SK-N-SH (cell line): ENCODE data around the gene SCD5. TPM values are rescaled to one million over a fixed set of nuclear protein-coding genes. Genes with fewer than 3 reads are reported as not detected.
A peak's percentile ranks its signal among the peaks of the same experiment; 100 is the strongest.

Experiments
- CTCF ChIA-PET: fragments of 300-600, 350-600 bp; formaldehyde crosslinking; extraction: SDS; loops from one replicate; lab custom pipeline; 2021; lab: Yijun Ruan, JAX
- POLR2A ChIA-PET: fragments of 350-600 bp; sonication (Branson Sonifier 250); formaldehyde crosslinking; extraction: SDS; loops from one replicate; lab custom pipeline; 2020; ENCODE audit warnings: antibody characterized with exemption, inconsistent platforms; lab: Yijun Ruan, JAX
- DNase-seq: peaks from one replicate; pipeline ENCODE4 v3.0.0; 2012
- H2AFZ ChIP-seq: fragments of 200-600 bp; sonication (generic); 2 replicates; pipeline ENCODE4 v1.8.1; 2016; ENCODE audit warnings: antibody characterized with exemption, mild to moderate bottlenecking, low read depth
- H3F3A ChIP-seq: fragments of 200-600 bp; sonication (generic); replicated peaks from 2 replicates; pipeline ENCODE3; 2016; ENCODE audit warnings: antibody characterized with exemption, mild to moderate bottlenecking; ENCODE audit not compliant: insufficient read depth
- H3K27ac ChIP-seq, 2 experiments: fragments of 200-500 bp in 1 of 2; fragments of 200-600 bp in 1 of 2; sonication (Bioruptor generic) in 1 of 2; sonication (generic), shearing (Covaris generic) in 1 of 2; 2 replicates each; pipeline versions ENCODE4 v1.5.1 to v1.6.1; 2014 to 2016; ENCODE audit warnings: low read depth in 2 of 2, inconsistent platforms in 1 of 2, low read length in 1 of 2, mild to moderate bottlenecking in 1 of 2, mixed read lengths in 1 of 2
- H3K27me3 ChIP-seq: fragments of 200-600 bp; sonication (generic), shearing (Covaris generic); 2 replicates; pipeline ENCODE4 v1.6.1; 2016; ENCODE audit warnings: mixed run types; ENCODE audit not compliant: insufficient read depth
- H3K36me3 ChIP-seq, 2 experiments: fragments of 200-500 bp in 1 of 2; fragments of 200-600 bp in 1 of 2; sonication (Bioruptor generic) in 1 of 2; sonication (generic) in 1 of 2; replicated peaks in 1 of 2; 2 replicates each; pipeline versions ENCODE3 to v1.5.1; 2014 to 2016; ENCODE audit warnings: low read length in 1 of 2, mild to moderate bottlenecking in 1 of 2; ENCODE audit not compliant: insufficient read depth in 2 of 2, control insufficient read depth in 1 of 2
- H3K4me1 ChIP-seq, 2 experiments: fragments of 200-500 bp in 1 of 2; fragments of 200-600 bp in 1 of 2; sonication (Bioruptor generic) in 1 of 2; sonication (generic), shearing (Covaris generic) in 1 of 2; 2 replicates each; pipeline versions ENCODE4 v1.5.1 to v1.6.1; 2014 to 2016; ENCODE audit warnings: low read depth in 1 of 2, low read length in 1 of 2, mixed run types in 1 of 2; ENCODE audit not compliant: insufficient read depth in 2 of 2, control insufficient read depth in 1 of 2
- H3K4me2 ChIP-seq: fragments of 200-600 bp; sonication (generic), shearing (Covaris generic); 2 replicates; pipeline ENCODE4 v1.6.1; 2017; ENCODE audit warnings: mixed run types
- H3K4me3 ChIP-seq, 2 experiments: fragments of 200-500 bp in 1 of 2; fragments of 200-600 bp in 1 of 2; sonication (Bioruptor generic) in 1 of 2; sonication (generic), shearing (Covaris generic) in 1 of 2; 2 replicates each; pipeline versions ENCODE4 v1.5.1 to v1.8.1; 2014 to 2016; ENCODE audit warnings: low read depth in 2 of 2, inconsistent platforms in 1 of 2, low read length in 1 of 2, mild to moderate bottlenecking in 1 of 2, mixed read lengths in 1 of 2, moderate library complexity in 1 of 2
- H3K79me2 ChIP-seq: fragments of 200-600 bp; sonication (generic); 2 replicates; pipeline ENCODE4 v1.8.1; 2017; ENCODE audit warnings: mild to moderate bottlenecking; ENCODE audit not compliant: insufficient read depth
- H3K9ac ChIP-seq: fragments of 200-600 bp; sonication (generic); 2 replicates; pipeline ENCODE4 v1.6.1; 2017; ENCODE audit warnings: mixed run types
- H3K9me2 ChIP-seq: fragments of 200-600 bp; sonication (generic); 2 replicates; pipeline ENCODE4 v1.6.1; 2017; ENCODE audit warnings: mixed run types
- H3K9me3 ChIP-seq: fragments of 200-600 bp; sonication (generic); 2 replicates; pipeline ENCODE4 v1.6.1; 2017; ENCODE audit warnings: mixed run types, mild to moderate bottlenecking, moderate library complexity
- H4K20me1 ChIP-seq: fragments of 200-600 bp; sonication (generic); 2 replicates; pipeline ENCODE4 v1.6.1; 2017; ENCODE audit warnings: mild to moderate bottlenecking, mixed run types; ENCODE audit not compliant: insufficient read depth
- CTCF ChIP-seq: fragments of 200-600 bp; sonication (generic); IDR thresholded peaks from 2 replicates; pipeline ENCODE4 v1.6.1; 2017; ENCODE audit warnings: antibody characterized with exemption, mild to moderate bottlenecking, moderate library complexity
- ELF1 ChIP-seq: IDR thresholded peaks from 2 replicates; pipeline ENCODE4 v1.4.0; 2012
- FOXJ3 ChIP-seq: sonication (generic); formaldehyde crosslinking; IDR thresholded peaks from 2 replicates; pipeline ENCODE4 v1.5.1; 2020; ENCODE audit warnings: mild to moderate bottlenecking, missing genetic modification reagents
- FOXM1 ChIP-seq: IDR thresholded peaks from 2 replicates; pipeline ENCODE4 v1.4.0; 2012; ENCODE audit warnings: low read depth, mild to moderate bottlenecking
- IRF3 ChIP-seq: fragments of 150-350 bp; IDR thresholded peaks from 2 replicates; pipeline ENCODE4 v1.6.1; 2016; ENCODE audit warnings: mild to moderate bottlenecking, low read depth, low read length
- MXI1 ChIP-seq: IDR thresholded peaks from 2 replicates; pipeline ENCODE4 v1.6.1; 2012; ENCODE audit warnings: mild to moderate bottlenecking, low read depth, low read length, improper control_type of control experiment
- NFIC ChIP-seq: IDR thresholded peaks from 2 replicates; pipeline ENCODE4 v1.4.0; 2012; ENCODE audit warnings: borderline replicate concordance
- NRF1 ChIP-seq: IDR thresholded peaks from 2 replicates; pipeline ENCODE4 v1.6.1; 2012; ENCODE audit warnings: low read depth, mild to moderate bottlenecking, low read length
- PBX3 ChIP-seq: IDR thresholded peaks from 2 replicates; pipeline ENCODE4; 2012
- RAD21 ChIP-seq: IDR thresholded peaks from 2 replicates; pipeline ENCODE4 v1.6.1; 2012; ENCODE audit warnings: mild to moderate bottlenecking, low read length
- USF2 ChIP-seq: fragments of 150-350 bp; IDR thresholded peaks from 2 replicates; pipeline ENCODE4 v1.6.1; 2017; ENCODE audit warnings: antibody characterized with exemption, low read length, low read depth, borderline replicate concordance
- WGBS: methylation state at CpG from one replicate; pipeline ENCODE4 v1.1.6; 2017; ENCODE audit warnings: low lambda C conversion rate; 5-methylcytosine and 5-hydroxymethylcytosine counted together
- polyA plus RNA-seq, 3 experiments: library from polyadenylated mRNA; depleted of rRNA; stranded (reverse); fragments of >200 nt; gene quantifications; 2 replicates each; pipeline ENCODE4 v1.2.3, GENCODE V29; 2012

SCD5 gene
- polyA plus RNA-seq, 1 of the 3 experiments (the other 2 are of a cell fraction), result 23.7 TPM

GRCh38 chr4:82614838-82615449, 183.7 kb downstream of the SCD5 start (continued):
- TF ChIP-seq CTCF, result no peak
- TF ChIP-seq NFIC, result peak; percentile 40; the same call in 1 of the 2 replicates

GRCh38 chr4:82613121-82613520, 185.5 kb downstream of the SCD5 start:
- no peaks in the 10 kb centered on the region for H3K79me2 ChIP-seq
- WGBS, result 68% methylated on average over 3 of the region's 3 CpGs
- ChIA-PET CTCF (interaction anchor here (0.7 to 1.5 kb wide), 2 partner anchors 35 to 97 kb away, joined by 4 to 5 read pairs; no protein-coding TSS in a partner anchor), POLR2A (no interaction called here)
- no peaks in the 10 kb centered on the region for H3F3A ChIP-seq
- TF ChIP-seq FOXM1 (no peak), NRF1 (no peak), ELF1 (no peak), FOXJ3 (CRISPR knock-in tag) (no peak), IRF3 (no peak), PBX3 (no peak), USF2 (no peak), RAD21 (no peak), MXI1 (no peak)
- no peak overlapping the region for H3K9ac ChIP-seq
- no peak overlapping the region for H2AFZ ChIP-seq
- no peaks in the 10 kb centered on the region for H3K36me3 ChIP-seq
- no peaks in the 10 kb centered on the region for H3K9me3 ChIP-seq
- H3K27me3 ChIP-seq, result no peaks in the 10 kb centered on the region
- H3K4me1 ChIP-seq, result peaks cover 0 to 3% of the 10 kb centered on the region in 2 experiments; a peak in 3 of 4 replicates
- no peak for DNase-seq
- no peak overlapping the region for H3K4me3 ChIP-seq
- H3K4me2 ChIP-seq, result no peak overlapping the region
- H3K9me2 ChIP-seq, result no peaks in the 10 kb centered on the region
- H4K20me1 ChIP-seq, result no peaks in the 10 kb centered on the region; the same call in 1 of the 2 replicates
- H3K27ac ChIP-seq, result no peak overlapping the region
